GM23338 (cell line): ENCODE measurements around the gene TENT4B. TPM values are rescaled to one million over a fixed set of nuclear protein-coding genes. Genes with fewer than 3 reads are reported as not detected.

Experiments
- ATAC-seq: fragments of 200-7000 bp; cut with Tn5 transposase; 3 replicates; pipeline ENCODE4 v1.9.1; 2020
- DNase-seq: peaks from one replicate; pipeline ENCODE4 v3.0.0-alpha.2; 2015; ENCODE audit warnings: low spot score
- H2AFZ ChIP-seq: fragments of 200-600 bp; sonication (generic); 2 replicates; pipeline ENCODE4 v1.8.0; 2016; ENCODE audit warnings: antibody characterized with exemption, mild to moderate bottlenecking, moderate library complexity
- H3F3A ChIP-seq: fragments of 200-600 bp; sonication (generic); replicated peaks from 2 replicates; pipeline ENCODE4 v1.8.0; 2017; ENCODE audit warnings: antibody characterized with exemption, mixed run types, low read depth
- H3K27ac ChIP-seq: fragments of 200-600 bp; sonication (generic); 2 replicates; pipeline ENCODE4 v1.6.1; 2016; ENCODE audit warnings: low read depth
- H3K27me3 ChIP-seq: fragments of 200-600 bp; sonication (generic); 2 replicates; pipeline ENCODE4 v1.8.0; 2016; ENCODE audit warnings: mild to moderate bottlenecking, mixed run types, moderate library complexity; ENCODE audit not compliant: insufficient read depth
- H3K36me3 ChIP-seq: fragments of 200-600 bp; sonication (generic); 2 replicates; pipeline ENCODE4 v1.8.0; 2016; ENCODE audit warnings: mild to moderate bottlenecking; ENCODE audit not compliant: insufficient read depth
- H3K4me1 ChIP-seq: fragments of 200-600 bp; sonication (generic); 2 replicates; pipeline ENCODE4 v1.8.0; 2016; ENCODE audit warnings: mild to moderate bottlenecking, moderate library complexity; ENCODE audit not compliant: insufficient read depth
- H3K4me2 ChIP-seq: fragments of 200-600 bp; sonication (generic); 2 replicates; pipeline ENCODE4 v1.7.1; 2017; ENCODE audit warnings: mixed run types
- H3K4me3 ChIP-seq: fragments of 200-600 bp; sonication (generic); 2 replicates; pipeline ENCODE4 v1.6.1; 2016; ENCODE audit warnings: mixed run types
- H3K79me2 ChIP-seq: fragments of 200-600 bp; sonication (generic); replicated peaks from 2 replicates; pipeline ENCODE4 v1.8.0; 2017; ENCODE audit warnings: mild to moderate bottlenecking; ENCODE audit not compliant: insufficient read depth
- H3K9me2 ChIP-seq: fragments of 200-600 bp; sonication (generic); 2 replicates; pipeline ENCODE4 v1.8.0; 2017; ENCODE audit not compliant: insufficient read depth
- H4K20me1 ChIP-seq: fragments of 200-600 bp; sonication (generic); replicated peaks from 2 replicates; pipeline ENCODE4 v1.8.0; 2017; ENCODE audit warnings: mild to moderate bottlenecking; ENCODE audit not compliant: insufficient read depth
- H3K27ac Mint-ChIP-seq: 2 replicates; pipeline ENCODE4 v1.8.0; 2020; ENCODE audit warnings: inconsistent platforms, mild to moderate bottlenecking, moderate library complexity, mixed read lengths
- H3K27me3 Mint-ChIP-seq: 3 replicates; pipeline ENCODE4 v1.8.0; 2022; ENCODE audit warnings: low read depth, mild to moderate bottlenecking, moderate library complexity, mixed read lengths, inconsistent platforms; ENCODE audit not compliant: insufficient read depth, poor library complexity
- H3K36me3 Mint-ChIP-seq: 3 replicates; pipeline ENCODE4 v1.8.0; 2021; ENCODE audit warnings: low read depth, mild to moderate bottlenecking, inconsistent platforms, moderate library complexity, mixed read lengths
- H3K4me1 Mint-ChIP-seq: 3 replicates; pipeline ENCODE4 v1.8.0; 2020; ENCODE audit warnings: mild to moderate bottlenecking, inconsistent platforms, mixed read lengths
- H3K4me3 Mint-ChIP-seq: 3 replicates; pipeline ENCODE4 v1.8.0; 2021; ENCODE audit warnings: moderate library complexity, mild to moderate bottlenecking, inconsistent platforms, mixed read lengths
- H3K9me3 Mint-ChIP-seq: 3 replicates; pipeline ENCODE4 v1.8.0; 2020; ENCODE audit warnings: moderate library complexity, mild to moderate bottlenecking, inconsistent platforms, mixed read lengths
- CREB1 ChIP-seq: fragments of 250-450 bp; sonication (Bioruptor Pico); IDR thresholded peaks from 2 replicates; pipeline ENCODE4 v1.5.0; 2020; ENCODE audit warnings: low read depth, mild to moderate bottlenecking, moderate library complexity
- CTCF ChIP-seq, 2 experiments: fragments of 200-600 bp in 1 of 2; sonication (generic) in 1 of 2; conservative IDR thresholded peaks; 2 replicates each; pipeline versions ENCODE4 v1.5.1 to v1.6.1; 2016 to 2017; ENCODE audit warnings: antibody characterized with exemption in 2 of 2, low read depth in 2 of 2, mild to moderate bottlenecking in 2 of 2, moderate library complexity in 1 of 2
- ETS1 ChIP-seq: IDR thresholded peaks from 2 replicates; pipeline ENCODE4 v1.6.1; 2016; ENCODE audit warnings: antibody characterized with exemption
- EZH2 ChIP-seq: fragments of 200-600 bp; sonication (generic); IDR thresholded peaks from one replicate; pipeline ENCODE4 v1.8.0; 2017; ENCODE audit warnings: antibody characterized with exemption, mild to moderate bottlenecking, low read depth; ENCODE audit not compliant: unreplicated experiment
- EZH2phosphoT487 ChIP-seq: fragments of 200-600 bp; sonication (generic); IDR thresholded peaks from one replicate; pipeline ENCODE4 v1.8.1; 2018; ENCODE audit warnings: antibody characterized with exemption; ENCODE audit not compliant: unreplicated experiment
- JUNB ChIP-seq: IDR thresholded peaks from one replicate; pipeline ENCODE4 v1.6.1; 2016; ENCODE audit warnings: antibody characterized with exemption; ENCODE audit not compliant: unreplicated experiment
- NANOG ChIP-seq: IDR thresholded peaks from 2 replicates; pipeline ENCODE4 v1.6.1; 2016; ENCODE audit warnings: antibody characterized with exemption, borderline replicate concordance
- REST ChIP-seq: IDR thresholded peaks from one replicate; pipeline ENCODE4 v1.6.1; 2018; ENCODE audit warnings: antibody characterized with exemption; ENCODE audit not compliant: unreplicated experiment
- STAT1 ChIP-seq: IDR thresholded peaks from one replicate; pipeline ENCODE4 v1.6.1; 2016; ENCODE audit warnings: antibody characterized with exemption; ENCODE audit not compliant: unreplicated experiment
- ZNF114 ChIP-seq: fragments of 250-450 bp; sonication (Bioruptor Pico); IDR thresholded peaks from 2 replicates; pipeline ENCODE4 v1.5.0; 2020; ENCODE audit warnings: mild to moderate bottlenecking, moderate library complexity
- ZNF331 ChIP-seq: fragments of 250-450 bp; sonication (Bioruptor Pico); IDR thresholded peaks from 2 replicates; pipeline ENCODE4 v1.5.0; 2020; ENCODE audit warnings: low read depth, mild to moderate bottlenecking, moderate library complexity
- polyA plus RNA-seq: library from polyadenylated mRNA; unstranded; fragments of >200 nt; fragmentation: Nextera tagmentation; extraction: Ambion mirVana; gene quantifications from 2 replicates; pipeline ENCODE4 v1.2.1, GENCODE V29; 2016
- total RNA-seq: library from RNA; depleted of rRNA; stranded (reverse); fragments of >200 nt; shearing (Covaris generic); gene quantifications from 2 replicates; pipeline ENCODE4 v1.2.3, GENCODE V29; 2014

Gene TENT4B
- total and polyA plus RNA-seq, 2 experiments from 2014 or later = 17.6 to 21.3 TPM

GRCh38 chr16:50195276-50195675 lies 42.2 kb downstream of the TENT4B start:
- no peak for ATAC-seq
- peaks cover 96% of the 10 kb centered on the region for H3K79me2 ChIP-seq
- peaks cover 8% of the 10 kb centered on the region for H3K27me3 Mint-ChIP-seq

GRCh38 chr16:50195756-50196155 lies 42.6 kb downstream of the TENT4B start:
- H3K27ac ChIP-seq = no peak overlapping the region
- ATAC-seq (no peak), DNase-seq (no peak)
- no peak overlapping the region for H3K4me2 ChIP-seq
- peaks cover 96% of the 10 kb centered on the region for H3K79me2 ChIP-seq
- H4K20me1 ChIP-seq = peaks cover 31% of the 10 kb centered on the region
- H3K36me3 Mint-ChIP-seq = peaks cover 5% of the 10 kb centered on the region; the same call in 1 of the 3 replicates
- H3K27me3 ChIP-seq = no peaks in the 10 kb centered on the region
- no peaks in the 10 kb centered on the region for H3K4me1 ChIP-seq
- peaks cover 5% of the 10 kb centered on the region; the same call in 1 of the 3 replicates for H3K4me1 Mint-ChIP-seq
- H3K27ac Mint-ChIP-seq = no peak overlapping the region
- H2AFZ ChIP-seq = no peak overlapping the region
- no peak overlapping the region for H3K4me3 Mint-ChIP-seq
- no peaks in the 10 kb centered on the region for H3K9me2 ChIP-seq
- H3K36me3 ChIP-seq = no peaks in the 10 kb centered on the region
- no peaks in the 10 kb centered on the region for H3F3A ChIP-seq
- no peak overlapping the region for H3K4me3 ChIP-seq
- peaks cover 8% of the 10 kb centered on the region for H3K27me3 Mint-ChIP-seq
- H3K9me3 Mint-ChIP-seq = no peaks in the 10 kb centered on the region; the same call in 2 of the 3 replicates
- no peak for TF ChIP-seq ZNF331 (CRISPR knock-in tag)
- no peak for TF ChIP-seq REST
- no peak for TF ChIP-seq EZH2
- TF ChIP-seq CTCF (conservative IDR thresholded peaks at IDR 0.05; ENCODE audit: low read depth in 2 of 2) = no peak
- no peak for TF ChIP-seq EZH2phosphoT487
- TF ChIP-seq NANOG = no peak

More at GRCh38 chr16:50195276-50195675, 42.2 kb downstream of the TENT4B start:
- Histone ChIP-seq H3F3A (no peaks in the 10 kb centered on the region), H3K27me3 (no peaks in the 10 kb centered on the region), H3K4me3 (no peak overlapping the region), H4K20me1 (peaks cover 32% of the 10 kb centered on the region), H2AFZ (no peak overlapping the region), H3K9me2 (no peaks in the 10 kb centered on the region), H3K4me1 (no peaks in the 10 kb centered on the region), H3K4me2 (no peak overlapping the region), H3K27ac (no peak overlapping the region), H3K36me3 (no peaks in the 10 kb centered on the region)
- Mint-ChIP-seq H3K9me3 (no peaks in the 10 kb centered on the region; the same call in 2 of the 3 replicates), H3K4me3 (no peak overlapping the region), H3K36me3 (peaks cover 5% of the 10 kb centered on the region; the same call in 1 of the 3 replicates), H3K4me1 (peaks cover 5% of the 10 kb centered on the region; the same call in 1 of the 3 replicates), H3K27ac (0 out of 2 replicates have a peak overlapping the region, but pooled peaks have one; percentile 16)
- TF ChIP-seq CREB1 (CRISPR knock-in tag) (no peak), EZH2 (no peak), CTCF (conservative IDR thresholded peaks at IDR 0.05; ENCODE audit: low read depth in 2 of 2) (no peak), JUNB (no peak), ETS1 (no peak), STAT1 (no peak), NANOG (no peak), ZNF331 (CRISPR knock-in tag) (no peak), EZH2phosphoT487 (no peak), ZNF114 (no peak)
- no peak for DNase-seq
